Breast epithelium (tissue), 4 donors: ENCODE data around the gene PRKAR1B. TPM values are rescaled to one million over a fixed set of nuclear protein-coding genes. Genes with fewer than 3 reads are reported as not detected.
"Not testable (repeated sequence)": the region's sequence is repeated elsewhere in the genome, so short reads cannot be mapped to it uniquely, and the experiment has no call there.

Experiments
- DNase-seq, 2 donors: peaks; one replicate each; pipeline ENCODE4 v3.0.0-alpha.2; 2019; ENCODE audit warnings: low spot score in 2 of 2
- H3K27ac ChIP-seq, 2 donors: fragments of 200-600 bp; sonication (generic) in 1 of 2; one replicate each; pipeline ENCODE4 v1.5.1; 2016 to 2019; ENCODE audit warnings: mild to moderate bottlenecking in 1 of 2
- H3K27me3 ChIP-seq, 2 donors: fragments of 200-600 bp; sonication (generic) in 1 of 2; one replicate each; pipeline versions ENCODE4 v1.5.1 to v1.6.0; 2017 to 2019; ENCODE audit warnings: control low read depth in 1 of 2, mild to moderate bottlenecking in 1 of 2
- H3K36me3 ChIP-seq: fragments of 200-600 bp; one replicate; pipeline ENCODE4 v1.5.1; 2019
- H3K4me1 ChIP-seq, 2 donors: fragments of 200-600 bp; sonication (generic); one replicate each; pipeline ENCODE4 v1.5.1; 2016 to 2019; ENCODE audit warnings: control low read depth in 1 of 2
- H3K4me3 ChIP-seq, 3 donors: fragments of 200-600 bp; sonication (generic); 1 replicate in 2 of 3; 2 replicates in 1 of 3; pipeline ENCODE4 v1.5.1; 2016 to 2019; ENCODE audit warnings: mild to moderate bottlenecking in 3 of 3, moderate library complexity in 2 of 3
- H3K9me3 ChIP-seq, 2 donors: fragments of 200-600 bp; sonication (generic) in 1 of 2; one replicate each; pipeline ENCODE4 v1.5.1; 2016 to 2019; ENCODE audit warnings: control low read depth in 1 of 2
- CTCF ChIP-seq, 3 donors: fragments of 450-650 bp; IDR thresholded peaks; one replicate each; pipeline ENCODE4 v1.5.1; 2016 to 2017; ENCODE audit warnings: antibody characterized with exemption in 3 of 3, mild to moderate bottlenecking in 3 of 3, moderate library complexity in 3 of 3
- POLR2A ChIP-seq: fragments of 450-650 bp; IDR thresholded peaks from one replicate; pipeline ENCODE4 v1.6.1; 2016; ENCODE audit warnings: antibody characterized with exemption, mild to moderate bottlenecking, moderate library complexity
- POLR2AphosphoS5 ChIP-seq, 3 donors: sonication (generic); formaldehyde crosslinking; IDR thresholded peaks; one replicate each; pipeline ENCODE4 v1.6.1; 2017; ENCODE audit warnings: antibody characterized with exemption in 3 of 3
- intact Hi-C: fragments of 100-400 bp; cut with DNase I; formaldehyde crosslinking; loops from one replicate; pipeline ENCODE4 v1.15.1; 2023; ENCODE audit warnings: low total_unique reads
- total RNA-seq, 3 donors: library from RNA; depleted of rRNA; stranded (reverse); fragments of >200 nt; gene quantifications; one replicate each; pipeline ENCODE4 v1.1.0, GENCODE V29; 2016

Gene PRKAR1B
- total RNA-seq, 3 donors from 2014 or later: 3.7 to 10.5 (median 7.9) TPM

- Histone ChIP-seq H3K36me3 (no peaks in the 10 kb centered on the region), H3K27me3 (no peaks in the 10 kb centered on the region), H3K27ac (no peak overlapping the region), H3K4me3 (no peak overlapping the region), H3K9me3 (no peaks in the 10 kb centered on the region), H3K4me1 (no peaks in the 10 kb centered on the region)
- TF ChIP-seq CTCF (IDR thresholded peaks at IDR 0.05) (no peak), POLR2AphosphoS5 (IDR thresholded peaks at IDR 0.05) (no peak), POLR2A (no peak)
- intact Hi-C loops: no loop called here
- no peak for DNase-seq
Observed at GRCh38 chr7:655758-656157, 71.3 kb downstream of the PRKAR1B start.

GRCh38 chr7:653829-654764, 73.0 kb downstream of the PRKAR1B start:
- H3K36me3 ChIP-seq: no peaks in the 10 kb centered on the region
- no peak for DNase-seq
- TF ChIP-seq POLR2AphosphoS5 (IDR thresholded peaks at IDR 0.05) (no peak), POLR2A (no peak), CTCF (IDR thresholded peaks at IDR 0.05) (no peak)
- H3K4me1 ChIP-seq: no peaks in the 10 kb centered on the region
- H3K27me3 ChIP-seq: no peaks in the 10 kb centered on the region
- intact Hi-C loops: no loop called here
- H3K9me3 ChIP-seq: no peaks in the 10 kb centered on the region
- H3K4me3 ChIP-seq: no peak overlapping the region
- no peak overlapping the region for H3K27ac ChIP-seq

GRCh38 chr7:652881-653280, 74.2 kb downstream of the PRKAR1B start:
- H3K9me3 ChIP-seq: no peaks in the 10 kb centered on the region

GRCh38 chr7:652167-652566, 74.9 kb downstream of the PRKAR1B start:
- H3K36me3 ChIP-seq, DNase-seq, H3K9me3 ChIP-seq, H3K4me3 ChIP-seq, intact Hi-C loops, H3K27ac ChIP-seq, H3K4me1 ChIP-seq, H3K27me3 ChIP-seq: not testable (repeated sequence)

More at GRCh38 chr7:652881-653280, 74.2 kb downstream of the PRKAR1B start:
- no peak overlapping the region for H3K4me3 ChIP-seq
- TF ChIP-seq POLR2AphosphoS5 (IDR thresholded peaks at IDR 0.05) (no peak), CTCF (IDR thresholded peaks at IDR 0.05) (no peak), POLR2A (no peak)
- intact Hi-C loops: no loop called here
- no peaks in the 10 kb centered on the region for H3K4me1 ChIP-seq
- DNase-seq: no peak
- H3K27ac ChIP-seq: no peak overlapping the region
- no peaks in the 10 kb centered on the region for H3K27me3 ChIP-seq
- H3K36me3 ChIP-seq: no peaks in the 10 kb centered on the region

- TF ChIP-seq POLR2AphosphoS5 (IDR thresholded peaks at IDR 0.05): no peak
- Histone ChIP-seq H3K4me1 (no peaks in the 10 kb centered on the region), H3K27me3 (no peaks in the 10 kb centered on the region), H3K36me3 (no peaks in the 10 kb centered on the region), H3K9me3 (no peaks in the 10 kb centered on the region), H3K4me3 (no peak overlapping the region), H3K27ac (no peak overlapping the region)
- intact Hi-C loops: no loop called here
- DNase-seq: no peak
Observed at GRCh38 chr7:651032-651728, 75.9 kb downstream of the PRKAR1B start.
